Measurements from ENCODE around the gene LDAH. TPM values are rescaled to one million over a fixed set of nuclear protein-coding genes. Genes with fewer than 3 reads are reported as not detected.

Gene LDAH
- total and polyA plus RNA-seq, 2 donors (not counting 1 experiment from before 2014, with no cell fraction given) = 9.0 to 31.3 TPM

GRCh38 chr2:20654535-20654813 is 168.4 kb downstream of the LDAH start:
- ChIA-PET CTCF (interaction anchor here (1.7 to 9.9 kb wide), 4 partner anchors 9 to 310 kb away, joined by 8 to 139 read pairs (median 11); partner anchors contain the start of gene GDF7), POLR2A (no interaction called here)
- Histone ChIP-seq H3K27me3 (replicated peaks in 1 of 4; ENCODE audit: control extremely low read depth in 1 of 4, control insufficient read depth in 3 of 4, insufficient read depth in 4 of 4, low read length in 3 of 4) (peaks cover 0 to 4% (median 0%) of the 10 kb centered on the region in 4 experiments), H3K9ac (ENCODE audit: low read length) (no peak overlapping the region), H3K27ac (ENCODE audit: low read length in 2 of 2) (no peak overlapping the region), H3K4me2 (replicated peaks; ENCODE audit: low read depth, low read length, poor library complexity, severe bottlenecking) (no peak overlapping the region), H3K9me3 (ENCODE audit: control extremely low read depth in 1 of 3, control insufficient read depth in 2 of 3, insufficient read depth in 1 of 3, low read length in 2 of 3) (no peaks in the 10 kb centered on the region), H3K4me3 (ENCODE audit: control extremely low read depth in 1 of 5, extremely low read depth in 1 of 5, insufficient read depth in 1 of 5, low read depth in 2 of 5, low read length in 4 of 5) (no peak overlapping the region), H2AFZ (ENCODE audit: insufficient read depth, low read depth, low read length, poor library complexity, severe bottlenecking) (no peak overlapping the region), H3K79me2 (ENCODE audit: control insufficient read depth, insufficient read depth, low read length) (peaks cover 12% of the 10 kb centered on the region), H3K36me3 (replicated peaks in 1 of 2; ENCODE audit: control extremely low read depth in 1 of 2, control insufficient read depth in 1 of 2, extremely low read depth in 1 of 2, insufficient read depth in 2 of 2, low read length in 1 of 2) (no peaks in the 10 kb centered on the region), H4K20me1 (ENCODE audit: control insufficient read depth, insufficient read depth, low read length, poor library complexity, severe bottlenecking) (no peaks in the 10 kb centered on the region), H3K4me1 (ENCODE audit: control insufficient read depth in 2 of 2, insufficient read depth in 2 of 2, low read length in 2 of 2) (peaks cover 17 to 21% of the 10 kb centered on the region in 2 donors)
- no peak overlapping the region for H3K4me3 Mint-ChIP-seq
- H3K27me3 Mint-ChIP-seq = peaks cover 16% of the 10 kb centered on the region
- no peak for ATAC-seq (ENCODE audit: low read depth)
- no peak for DNase-seq
- no peak for TF ChIP-seq EZH2 (IDR thresholded peaks at IDR 0.05; ENCODE audit: borderline replicate concordance, insufficient read depth, low read depth, low read length, poor library complexity, severe bottlenecking)
- no peak for TF ChIP-seq CTCF (IDR thresholded peaks at IDR 0.05)
- H3K27ac Mint-ChIP-seq = no peak overlapping the region
- H3K9me3 Mint-ChIP-seq (ENCODE audit: insufficient read depth) = no peaks in the 10 kb centered on the region
- intact Hi-C loops (cut with micrococcal nuclease) = loop anchor here (5.0 kb wide), 1 partner anchor 57 kb away; no protein-coding TSS in a partner anchor
- peaks cover 20% of the 10 kb centered on the region for H3K4me1 Mint-ChIP-seq
- no CpG with 5 or more reads among the region's 2 CpGs for WGBS (ENCODE audit: insufficient coverage)

- Mint-ChIP-seq H3K9me3 (ENCODE audit: insufficient read depth) (no peaks in the 10 kb centered on the region), H3K27me3 (peaks cover 12% of the 10 kb centered on the region), H3K4me1 (peaks cover 26% of the 10 kb centered on the region), H3K4me3 (no peak overlapping the region), H3K27ac (no peak overlapping the region)
- Histone ChIP-seq H3K36me3 (replicated peaks in 1 of 2; ENCODE audit: control extremely low read depth in 1 of 2, control insufficient read depth in 1 of 2, extremely low read depth in 1 of 2, insufficient read depth in 2 of 2, low read length in 1 of 2) (no peaks in the 10 kb centered on the region), H3K9me3 (ENCODE audit: control extremely low read depth in 1 of 3, control insufficient read depth in 2 of 3, insufficient read depth in 1 of 3, low read length in 2 of 3) (no peaks in the 10 kb centered on the region), H3K27ac (ENCODE audit: low read length in 2 of 2) (no peak overlapping the region), H3K27me3 (replicated peaks in 1 of 4; ENCODE audit: control extremely low read depth in 1 of 4, control insufficient read depth in 3 of 4, insufficient read depth in 4 of 4, low read length in 3 of 4) (peaks cover 0 to 4% (median 0%) of the 10 kb centered on the region in 4 experiments), H3K4me3 (ENCODE audit: control extremely low read depth in 1 of 5, extremely low read depth in 1 of 5, insufficient read depth in 1 of 5, low read depth in 2 of 5, low read length in 4 of 5) (no peak overlapping the region), H3K9ac (ENCODE audit: low read length) (no peak overlapping the region), H4K20me1 (ENCODE audit: control insufficient read depth, insufficient read depth, low read length, poor library complexity, severe bottlenecking) (no peaks in the 10 kb centered on the region), H3K4me2 (replicated peaks; ENCODE audit: low read depth, low read length, poor library complexity, severe bottlenecking) (no peak overlapping the region), H3K79me2 (ENCODE audit: control insufficient read depth, insufficient read depth, low read length) (peaks cover 18% of the 10 kb centered on the region), H2AFZ (ENCODE audit: insufficient read depth, low read depth, low read length, poor library complexity, severe bottlenecking) (no peak overlapping the region), H3K4me1 (ENCODE audit: control insufficient read depth in 2 of 2, insufficient read depth in 2 of 2, low read length in 2 of 2) (peaks cover 22 to 26% of the 10 kb centered on the region in 2 donors)
- 75% methylated on average over 5 of the region's 7 CpGs for WGBS (ENCODE audit: insufficient coverage)
- TF ChIP-seq EZH2 (IDR thresholded peaks at IDR 0.05; ENCODE audit: borderline replicate concordance, insufficient read depth, low read depth, low read length, poor library complexity, severe bottlenecking) = no peak
- no peak for TF ChIP-seq CTCF (IDR thresholded peaks at IDR 0.05)
- intact Hi-C loops (cut with micrococcal nuclease) = loop anchor here (5.0 kb wide), 1 partner anchor 57 kb away; no protein-coding TSS in a partner anchor
- ATAC-seq (ENCODE audit: low read depth) (no peak), DNase-seq (no peak)
- CTCF ChIA-PET = interaction anchor here (0.9 to 9.9 kb wide), 6 partner anchors 10 to 310 kb away, joined by 3 to 139 read pairs (median 8); partner anchors contain the start of gene GDF7
- POLR2A ChIA-PET = no interaction called here
Measured at GRCh38 chr2:20653695-20654534, 169.0 kb downstream of the LDAH start.
